GM12878 (cell line): ENCODE data around the gene TYW3. TPM values are rescaled to one million over a fixed set of nuclear protein-coding genes. Genes with fewer than 3 reads are reported as not detected.
A peak's percentile ranks its signal among the peaks of the same experiment; 100 is the strongest.

Experiments
- IKZF2 ChIP-seq, 2 experiments: fragments of 450-650 bp; IDR thresholded peaks; 2 replicates each; pipeline ENCODE4 v1.6.1; 2017; ENCODE audit warnings: mild to moderate bottlenecking in 2 of 2, moderate library complexity in 2 of 2
- KLF5 ChIP-seq: fragments of 450-650 bp; IDR thresholded peaks from 2 replicates; pipeline ENCODE4 v1.6.1; 2014; ENCODE audit warnings: mild to moderate bottlenecking; ENCODE audit not compliant: partially characterized antibody
- MEF2B ChIP-seq: fragments of 450-650 bp; IDR thresholded peaks from 2 replicates; pipeline ENCODE4 v1.6.1; 2018; ENCODE audit warnings: mild to moderate bottlenecking, moderate library complexity; ENCODE audit not compliant: partially characterized antibody, poor library complexity, severe bottlenecking
- NBN ChIP-seq: fragments of 450-650 bp; IDR thresholded peaks from 2 replicates; pipeline ENCODE4 v1.6.1; 2016
- RAD51 ChIP-seq: fragments of 450-650 bp; IDR thresholded peaks from 2 replicates; pipeline ENCODE4 v1.6.1; 2016; ENCODE audit warnings: moderate library complexity, mild to moderate bottlenecking, inconsistent platforms
- STAT1 ChIP-seq: fragments of 450-650 bp; conservative IDR thresholded peaks from 2 replicates; pipeline ENCODE4 v1.6.1; 2014; ENCODE audit warnings: antibody characterized with exemption, mild to moderate bottlenecking
- STAT3 ChIP-seq: IDR thresholded peaks from 2 replicates; pipeline ENCODE4 v1.6.1; 2011; ENCODE audit warnings: low read depth, low read length, improper control_type of control experiment
- ZNF24 ChIP-seq: fragments of 450-650 bp; IDR thresholded peaks from 2 replicates; pipeline ENCODE4 v1.6.1; 2017; ENCODE audit warnings: antibody characterized with exemption, mild to moderate bottlenecking
- polyA plus RNA-seq, 11 experiments: library from polyadenylated mRNA; depleted of rRNA in 4 of 11; unstranded in 6 of 11; stranded (reverse) in 5 of 11; fragments of >200 nt; fragmentation: Nextera tagmentation in 4 of 11; fragmentation: Illumina TruSeq in 1 of 11; extraction: Ambion mirVana in 4 of 11; extraction: Trizol in 1 of 11; gene quantifications; 1 replicate in 1 of 11; 2 replicates in 10 of 11; pipeline versions ENCODE4 v1.2.1 to v1.2.3, GENCODE V29; 2011 to 2016; ENCODE audit warnings: inconsistent platforms in 2 of 11, missing spikeins in 2 of 11, low read depth in 1 of 11
- total RNA-seq, 4 experiments: library from RNA; depleted of rRNA in 3 of 4; stranded (reverse); fragments of >200 nt in 3 of 4; fragmentation: Illumina TruSeq in 1 of 4; extraction: Trizol in 1 of 4; gene quantifications; 2 replicates each; pipeline versions ENCODE4 v1.2.1 to v1.2.3, GENCODE V29; 2013 to 2021
- TF ChIP-seq, protein P1 (sequence below), 3 experiments: IDR thresholded peaks in 2 of 3; conservative IDR thresholded peaks in 1 of 3; 2 replicates each; pipeline ENCODE4 v1.5.1; 2011; ENCODE audit warnings: low read depth in 3 of 3, low read length in 3 of 3, mild to moderate bottlenecking in 3 of 3, control low read depth in 2 of 3, moderate library complexity in 2 of 3, inconsistent platforms in 1 of 3, mixed read lengths in 1 of 3; ENCODE audit not compliant: control insufficient read depth in 2 of 3, insufficient read depth in 1 of 3; ENCODE audit errors: extremely low read depth in 1 of 3
- TF ChIP-seq, protein P2 (sequence below): fragments of 150-350 bp; IDR thresholded peaks from 2 replicates; pipeline ENCODE4 v1.6.1; 2016; ENCODE audit warnings: low read depth, low read length
- TF ChIP-seq, protein P3 (sequence below): IDR thresholded peaks from 2 replicates; pipeline ENCODE4 v1.6.1; 2012; ENCODE audit warnings: improper control_type of control experiment, low read depth, low read length; ENCODE audit not compliant: insufficient replicate concordance
- TF ChIP-seq, protein P4 (sequence below): IDR thresholded peaks from 2 replicates; pipeline ENCODE4 v1.6.1; 2012; ENCODE audit warnings: low read depth, low read length, improper control_type of control experiment
- TF ChIP-seq, protein P5 (sequence below): fragments of 450-650 bp; IDR thresholded peaks from 2 replicates; pipeline ENCODE4 v1.6.1; 2017; ENCODE audit warnings: mild to moderate bottlenecking, moderate library complexity

The TYW3 gene
- total and polyA plus RNA-seq, 10 of the 15 experiments (the other 5 are each of a cell fraction or from before 2014, with no cell fraction given) = 18.6 to 54.4 (median 32.8) TPM

DNA sequence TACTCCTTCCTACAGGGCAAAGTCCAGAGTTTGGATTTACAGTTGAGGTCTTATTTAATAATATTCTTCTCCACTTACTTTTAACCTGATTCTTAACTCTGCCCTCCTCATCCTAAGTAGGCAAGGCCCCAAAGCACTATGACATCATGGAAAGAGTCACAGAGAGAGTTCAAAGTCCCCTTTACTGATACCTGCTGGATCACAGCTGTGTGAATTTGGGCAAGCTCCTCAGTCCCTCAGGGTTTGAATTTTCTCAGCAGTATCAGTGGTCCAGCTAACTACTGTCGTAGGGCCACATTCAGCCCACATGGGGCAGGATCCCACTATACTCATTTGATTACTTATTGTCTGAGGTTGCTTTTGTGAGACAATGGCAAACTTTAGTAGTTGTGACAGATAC lies 16.0 kb downstream of the TYW3 start (continued):
- TF ChIP-seq, protein P1, sequence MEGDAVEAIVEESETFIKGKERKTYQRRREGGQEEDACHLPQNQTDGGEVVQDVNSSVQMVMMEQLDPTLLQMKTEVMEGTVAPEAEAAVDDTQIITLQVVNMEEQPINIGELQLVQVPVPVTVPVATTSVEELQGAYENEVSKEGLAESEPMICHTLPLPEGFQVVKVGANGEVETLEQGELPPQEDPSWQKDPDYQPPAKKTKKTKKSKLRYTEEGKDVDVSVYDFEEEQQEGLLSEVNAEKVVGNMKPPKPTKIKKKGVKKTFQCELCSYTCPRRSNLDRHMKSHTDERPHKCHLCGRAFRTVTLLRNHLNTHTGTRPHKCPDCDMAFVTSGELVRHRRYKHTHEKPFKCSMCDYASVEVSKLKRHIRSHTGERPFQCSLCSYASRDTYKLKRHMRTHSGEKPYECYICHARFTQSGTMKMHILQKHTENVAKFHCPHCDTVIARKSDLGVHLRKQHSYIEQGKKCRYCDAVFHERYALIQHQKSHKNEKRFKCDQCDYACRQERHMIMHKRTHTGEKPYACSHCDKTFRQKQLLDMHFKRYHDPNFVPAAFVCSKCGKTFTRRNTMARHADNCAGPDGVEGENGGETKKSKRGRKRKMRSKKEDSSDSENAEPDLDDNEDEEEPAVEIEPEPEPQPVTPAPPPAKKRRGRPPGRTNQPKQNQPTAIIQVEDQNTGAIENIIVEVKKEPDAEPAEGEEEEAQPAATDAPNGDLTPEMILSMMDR (IDR thresholded peaks at IDR 0.05 in 2 of 3, conservative IDR thresholded peaks at IDR 0.05 in 1 of 3; ENCODE audit: control insufficient read depth in 2 of 3, extremely low read depth in 1 of 3, insufficient read depth in 1 of 3, low read depth in 3 of 3, low read length in 3 of 3) = no peak
- TF ChIP-seq RAD51 = peak; percentile 21
- TF ChIP-seq IKZF2 (IDR thresholded peaks at IDR 0.05) = peak; percentile 45 to 52; a peak in 2 of 4 replicates
- peak; percentile 96 for TF ChIP-seq MEF2B
- no peak for TF ChIP-seq KLF5
- TF ChIP-seq ZNF24 = no peak
- TF ChIP-seq, protein P2, sequence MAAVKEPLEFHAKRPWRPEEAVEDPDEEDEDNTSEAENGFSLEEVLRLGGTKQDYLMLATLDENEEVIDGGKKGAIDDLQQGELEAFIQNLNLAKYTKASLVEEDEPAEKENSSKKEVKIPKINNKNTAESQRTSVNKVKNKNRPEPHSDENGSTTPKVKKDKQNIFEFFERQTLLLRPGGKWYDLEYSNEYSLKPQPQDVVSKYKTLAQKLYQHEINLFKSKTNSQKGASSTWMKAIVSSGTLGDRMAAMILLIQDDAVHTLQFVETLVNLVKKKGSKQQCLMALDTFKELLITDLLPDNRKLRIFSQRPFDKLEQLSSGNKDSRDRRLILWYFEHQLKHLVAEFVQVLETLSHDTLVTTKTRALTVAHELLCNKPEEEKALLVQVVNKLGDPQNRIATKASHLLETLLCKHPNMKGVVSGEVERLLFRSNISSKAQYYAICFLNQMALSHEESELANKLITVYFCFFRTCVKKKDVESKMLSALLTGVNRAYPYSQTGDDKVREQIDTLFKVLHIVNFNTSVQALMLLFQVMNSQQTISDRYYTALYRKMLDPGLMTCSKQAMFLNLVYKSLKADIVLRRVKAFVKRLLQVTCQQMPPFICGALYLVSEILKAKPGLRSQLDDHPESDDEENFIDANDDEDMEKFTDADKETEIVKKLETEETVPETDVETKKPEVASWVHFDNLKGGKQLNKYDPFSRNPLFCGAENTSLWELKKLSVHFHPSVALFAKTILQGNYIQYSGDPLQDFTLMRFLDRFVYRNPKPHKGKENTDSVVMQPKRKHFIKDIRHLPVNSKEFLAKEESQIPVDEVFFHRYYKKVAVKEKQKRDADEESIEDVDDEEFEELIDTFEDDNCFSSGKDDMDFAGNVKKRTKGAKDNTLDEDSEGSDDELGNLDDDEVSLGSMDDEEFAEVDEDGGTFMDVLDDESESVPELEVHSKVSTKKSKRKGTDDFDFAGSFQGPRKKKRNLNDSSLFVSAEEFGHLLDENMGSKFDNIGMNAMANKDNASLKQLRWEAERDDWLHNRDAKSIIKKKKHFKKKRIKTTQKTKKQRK = no peak
- TF ChIP-seq, protein P3, sequence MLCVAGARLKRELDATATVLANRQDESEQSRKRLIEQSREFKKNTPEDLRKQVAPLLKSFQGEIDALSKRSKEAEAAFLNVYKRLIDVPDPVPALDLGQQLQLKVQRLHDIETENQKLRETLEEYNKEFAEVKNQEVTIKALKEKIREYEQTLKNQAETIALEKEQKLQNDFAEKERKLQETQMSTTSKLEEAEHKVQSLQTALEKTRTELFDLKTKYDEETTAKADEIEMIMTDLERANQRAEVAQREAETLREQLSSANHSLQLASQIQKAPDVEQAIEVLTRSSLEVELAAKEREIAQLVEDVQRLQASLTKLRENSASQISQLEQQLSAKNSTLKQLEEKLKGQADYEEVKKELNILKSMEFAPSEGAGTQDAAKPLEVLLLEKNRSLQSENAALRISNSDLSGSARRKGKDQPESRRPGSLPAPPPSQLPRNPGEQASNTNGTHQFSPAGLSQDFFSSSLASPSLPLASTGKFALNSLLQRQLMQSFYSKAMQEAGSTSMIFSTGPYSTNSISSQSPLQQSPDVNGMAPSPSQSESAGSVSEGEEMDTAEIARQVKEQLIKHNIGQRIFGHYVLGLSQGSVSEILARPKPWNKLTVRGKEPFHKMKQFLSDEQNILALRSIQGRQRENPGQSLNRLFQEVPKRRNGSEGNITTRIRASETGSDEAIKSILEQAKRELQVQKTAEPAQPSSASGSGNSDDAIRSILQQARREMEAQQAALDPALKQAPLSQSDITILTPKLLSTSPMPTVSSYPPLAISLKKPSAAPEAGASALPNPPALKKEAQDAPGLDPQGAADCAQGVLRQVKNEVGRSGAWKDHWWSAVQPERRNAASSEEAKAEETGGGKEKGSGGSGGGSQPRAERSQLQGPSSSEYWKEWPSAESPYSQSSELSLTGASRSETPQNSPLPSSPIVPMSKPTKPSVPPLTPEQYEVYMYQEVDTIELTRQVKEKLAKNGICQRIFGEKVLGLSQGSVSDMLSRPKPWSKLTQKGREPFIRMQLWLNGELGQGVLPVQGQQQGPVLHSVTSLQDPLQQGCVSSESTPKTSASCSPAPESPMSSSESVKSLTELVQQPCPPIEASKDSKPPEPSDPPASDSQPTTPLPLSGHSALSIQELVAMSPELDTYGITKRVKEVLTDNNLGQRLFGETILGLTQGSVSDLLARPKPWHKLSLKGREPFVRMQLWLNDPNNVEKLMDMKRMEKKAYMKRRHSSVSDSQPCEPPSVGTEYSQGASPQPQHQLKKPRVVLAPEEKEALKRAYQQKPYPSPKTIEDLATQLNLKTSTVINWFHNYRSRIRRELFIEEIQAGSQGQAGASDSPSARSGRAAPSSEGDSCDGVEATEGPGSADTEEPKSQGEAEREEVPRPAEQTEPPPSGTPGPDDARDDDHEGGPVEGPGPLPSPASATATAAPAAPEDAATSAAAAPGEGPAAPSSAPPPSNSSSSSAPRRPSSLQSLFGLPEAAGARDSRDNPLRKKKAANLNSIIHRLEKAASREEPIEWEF = peak; percentile 88
- TF ChIP-seq, protein P4, sequence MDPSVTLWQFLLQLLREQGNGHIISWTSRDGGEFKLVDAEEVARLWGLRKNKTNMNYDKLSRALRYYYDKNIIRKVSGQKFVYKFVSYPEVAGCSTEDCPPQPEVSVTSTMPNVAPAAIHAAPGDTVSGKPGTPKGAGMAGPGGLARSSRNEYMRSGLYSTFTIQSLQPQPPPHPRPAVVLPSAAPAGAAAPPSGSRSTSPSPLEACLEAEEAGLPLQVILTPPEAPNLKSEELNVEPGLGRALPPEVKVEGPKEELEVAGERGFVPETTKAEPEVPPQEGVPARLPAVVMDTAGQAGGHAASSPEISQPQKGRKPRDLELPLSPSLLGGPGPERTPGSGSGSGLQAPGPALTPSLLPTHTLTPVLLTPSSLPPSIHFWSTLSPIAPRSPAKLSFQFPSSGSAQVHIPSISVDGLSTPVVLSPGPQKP = no peak
- TF ChIP-seq, protein P5, sequence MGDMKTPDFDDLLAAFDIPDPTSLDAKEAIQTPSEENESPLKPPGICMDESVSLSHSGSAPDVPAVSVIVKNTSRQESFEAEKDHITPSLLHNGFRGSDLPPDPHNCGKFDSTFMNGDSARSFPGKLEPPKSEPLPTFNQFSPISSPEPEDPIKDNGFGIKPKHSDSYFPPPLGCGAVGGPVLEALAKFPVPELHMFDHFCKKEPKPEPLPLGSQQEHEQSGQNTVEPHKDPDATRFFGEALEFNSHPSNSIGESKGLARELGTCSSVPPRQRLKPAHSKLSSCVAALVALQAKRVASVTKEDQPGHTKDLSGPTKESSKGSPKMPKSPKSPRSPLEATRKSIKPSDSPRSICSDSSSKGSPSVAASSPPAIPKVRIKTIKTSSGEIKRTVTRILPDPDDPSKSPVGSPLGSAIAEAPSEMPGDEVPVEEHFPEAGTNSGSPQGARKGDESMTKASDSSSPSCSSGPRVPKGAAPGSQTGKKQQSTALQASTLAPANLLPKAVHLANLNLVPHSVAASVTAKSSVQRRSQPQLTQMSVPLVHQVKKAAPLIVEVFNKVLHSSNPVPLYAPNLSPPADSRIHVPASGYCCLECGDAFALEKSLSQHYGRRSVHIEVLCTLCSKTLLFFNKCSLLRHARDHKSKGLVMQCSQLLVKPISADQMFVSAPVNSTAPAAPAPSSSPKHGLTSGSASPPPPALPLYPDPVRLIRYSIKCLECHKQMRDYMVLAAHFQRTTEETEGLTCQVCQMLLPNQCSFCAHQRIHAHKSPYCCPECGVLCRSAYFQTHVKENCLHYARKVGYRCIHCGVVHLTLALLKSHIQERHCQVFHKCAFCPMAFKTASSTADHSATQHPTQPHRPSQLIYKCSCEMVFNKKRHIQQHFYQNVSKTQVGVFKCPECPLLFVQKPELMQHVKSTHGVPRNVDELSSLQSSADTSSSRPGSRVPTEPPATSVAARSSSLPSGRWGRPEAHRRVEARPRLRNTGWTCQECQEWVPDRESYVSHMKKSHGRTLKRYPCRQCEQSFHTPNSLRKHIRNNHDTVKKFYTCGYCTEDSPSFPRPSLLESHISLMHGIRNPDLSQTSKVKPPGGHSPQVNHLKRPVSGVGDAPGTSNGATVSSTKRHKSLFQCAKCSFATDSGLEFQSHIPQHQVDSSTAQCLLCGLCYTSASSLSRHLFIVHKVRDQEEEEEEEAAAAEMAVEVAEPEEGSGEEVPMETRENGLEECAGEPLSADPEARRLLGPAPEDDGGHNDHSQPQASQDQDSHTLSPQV = 0 out of 2 replicates have a peak, but pooled peaks have one; percentile 14
- no peak for TF ChIP-seq STAT3
- TF ChIP-seq STAT1 = no peak
- TF ChIP-seq NBN = peak; percentile 73
- TF ChIP-seq, all 136 proteins: peak for 15
